ENCODE data around the gene BMS1.

DNA sequence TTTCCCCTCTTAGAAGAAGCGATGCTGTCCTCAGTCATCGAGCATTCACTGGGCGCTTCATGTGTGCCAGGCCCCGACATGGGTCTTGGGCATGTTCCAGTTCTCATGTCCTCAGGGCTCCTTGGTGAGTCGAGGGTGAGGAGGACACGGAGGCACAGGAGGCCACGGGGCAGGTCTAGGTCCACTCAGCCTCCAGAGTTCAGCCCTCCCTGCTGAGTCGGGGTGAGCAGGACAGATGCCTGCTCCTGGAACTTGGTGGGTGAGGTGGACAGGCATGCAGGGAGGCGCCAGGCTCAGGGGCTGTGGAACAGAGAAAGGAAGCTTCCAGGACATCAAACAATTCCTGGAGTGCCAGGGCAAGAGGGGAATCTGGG, 87.4 kb downstream of the BMS1 start:
- TF ChIP-seq, protein P1, sequence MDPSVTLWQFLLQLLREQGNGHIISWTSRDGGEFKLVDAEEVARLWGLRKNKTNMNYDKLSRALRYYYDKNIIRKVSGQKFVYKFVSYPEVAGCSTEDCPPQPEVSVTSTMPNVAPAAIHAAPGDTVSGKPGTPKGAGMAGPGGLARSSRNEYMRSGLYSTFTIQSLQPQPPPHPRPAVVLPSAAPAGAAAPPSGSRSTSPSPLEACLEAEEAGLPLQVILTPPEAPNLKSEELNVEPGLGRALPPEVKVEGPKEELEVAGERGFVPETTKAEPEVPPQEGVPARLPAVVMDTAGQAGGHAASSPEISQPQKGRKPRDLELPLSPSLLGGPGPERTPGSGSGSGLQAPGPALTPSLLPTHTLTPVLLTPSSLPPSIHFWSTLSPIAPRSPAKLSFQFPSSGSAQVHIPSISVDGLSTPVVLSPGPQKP (IDR thresholded peaks at IDR 0.05; ENCODE audit: borderline replicate concordance, low read depth, low read length): no peak
- TF ChIP-seq POLR2A (IDR thresholded peaks at IDR 0.05; ENCODE audit: low read depth, low read length) (no peak), RAD21 (IDR thresholded peaks at IDR 0.05; ENCODE audit: low read length) (no peak), MAZ (IDR thresholded peaks at IDR 0.05; ENCODE audit: borderline replicate concordance, low read depth, low read length) (no peak), NFE2L2 (IDR thresholded peaks at IDR 0.05; ENCODE audit: low read depth, low read length) (no peak), RCOR1 (IDR thresholded peaks at IDR 0.05; ENCODE audit: insufficient replicate concordance, low read length) (no peak), RFX5 (IDR thresholded peaks at IDR 0.05; ENCODE audit: low read depth, low read length) (no peak), MAFK (IDR thresholded peaks at IDR 0.05; ENCODE audit: low read depth, low read length) (no peak), CHD1 (IDR thresholded peaks at IDR 0.05; ENCODE audit: low read depth, low read length) (no peak)
- TF ChIP-seq, protein P2, sequence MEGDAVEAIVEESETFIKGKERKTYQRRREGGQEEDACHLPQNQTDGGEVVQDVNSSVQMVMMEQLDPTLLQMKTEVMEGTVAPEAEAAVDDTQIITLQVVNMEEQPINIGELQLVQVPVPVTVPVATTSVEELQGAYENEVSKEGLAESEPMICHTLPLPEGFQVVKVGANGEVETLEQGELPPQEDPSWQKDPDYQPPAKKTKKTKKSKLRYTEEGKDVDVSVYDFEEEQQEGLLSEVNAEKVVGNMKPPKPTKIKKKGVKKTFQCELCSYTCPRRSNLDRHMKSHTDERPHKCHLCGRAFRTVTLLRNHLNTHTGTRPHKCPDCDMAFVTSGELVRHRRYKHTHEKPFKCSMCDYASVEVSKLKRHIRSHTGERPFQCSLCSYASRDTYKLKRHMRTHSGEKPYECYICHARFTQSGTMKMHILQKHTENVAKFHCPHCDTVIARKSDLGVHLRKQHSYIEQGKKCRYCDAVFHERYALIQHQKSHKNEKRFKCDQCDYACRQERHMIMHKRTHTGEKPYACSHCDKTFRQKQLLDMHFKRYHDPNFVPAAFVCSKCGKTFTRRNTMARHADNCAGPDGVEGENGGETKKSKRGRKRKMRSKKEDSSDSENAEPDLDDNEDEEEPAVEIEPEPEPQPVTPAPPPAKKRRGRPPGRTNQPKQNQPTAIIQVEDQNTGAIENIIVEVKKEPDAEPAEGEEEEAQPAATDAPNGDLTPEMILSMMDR (conservative IDR thresholded peaks at IDR 0.05; ENCODE audit: low read depth, low read length): no peak
- TF ChIP-seq, protein P3, sequence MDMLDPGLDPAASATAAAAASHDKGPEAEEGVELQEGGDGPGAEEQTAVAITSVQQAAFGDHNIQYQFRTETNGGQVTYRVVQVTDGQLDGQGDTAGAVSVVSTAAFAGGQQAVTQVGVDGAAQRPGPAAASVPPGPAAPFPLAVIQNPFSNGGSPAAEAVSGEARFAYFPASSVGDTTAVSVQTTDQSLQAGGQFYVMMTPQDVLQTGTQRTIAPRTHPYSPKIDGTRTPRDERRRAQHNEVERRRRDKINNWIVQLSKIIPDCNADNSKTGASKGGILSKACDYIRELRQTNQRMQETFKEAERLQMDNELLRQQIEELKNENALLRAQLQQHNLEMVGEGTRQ (IDR thresholded peaks at IDR 0.05; ENCODE audit: low read depth, low read length): no peak

Measured in IMR-90 (cell line).